Stimulated activated CD4-positive, alpha-beta T cell treated with anti-CD3 and anti-CD28 coated beads, Interleukin-1b, Interleukin-23, amount 100 ng/mL, for 1 hour (primary cell): ENCODE data around the gene CPNE6.

Experiments
- DNase-seq, 2 donors: peaks; one replicate each; pipeline ENCODE4 v3.0.0-alpha.2; 2020; ENCODE audit warnings: low read depth in 2 of 2

CPNE6 gene

GRCh38 chr14:24086193-24086955, 15.0 kb downstream of the CPNE6 start:
- DNase-seq = no peak

DNA sequence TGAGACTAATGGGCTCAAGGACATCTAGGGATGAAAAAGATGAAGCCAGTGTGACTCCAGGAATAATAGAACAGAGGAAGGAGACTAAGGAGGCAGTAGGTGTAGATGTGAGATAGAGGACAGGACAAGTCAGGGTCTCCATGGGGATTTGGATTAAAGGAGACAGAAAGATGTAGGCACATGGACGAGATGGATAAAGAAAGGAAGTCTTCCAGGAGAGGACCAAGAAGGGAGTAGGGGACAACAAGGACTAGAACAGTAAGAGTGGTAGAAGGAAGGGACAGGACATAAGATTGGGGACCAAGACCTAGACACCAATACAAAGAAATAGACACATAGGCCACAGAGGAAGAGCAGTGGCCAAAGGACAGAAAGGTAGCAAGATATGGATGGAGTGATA, 15.6 kb downstream of the CPNE6 start:
- DNase-seq = no peak

- DNase-seq = no peak
Measured at GRCh38 chr14:24088095-24088494, 16.7 kb downstream of the CPNE6 start.

DNA sequence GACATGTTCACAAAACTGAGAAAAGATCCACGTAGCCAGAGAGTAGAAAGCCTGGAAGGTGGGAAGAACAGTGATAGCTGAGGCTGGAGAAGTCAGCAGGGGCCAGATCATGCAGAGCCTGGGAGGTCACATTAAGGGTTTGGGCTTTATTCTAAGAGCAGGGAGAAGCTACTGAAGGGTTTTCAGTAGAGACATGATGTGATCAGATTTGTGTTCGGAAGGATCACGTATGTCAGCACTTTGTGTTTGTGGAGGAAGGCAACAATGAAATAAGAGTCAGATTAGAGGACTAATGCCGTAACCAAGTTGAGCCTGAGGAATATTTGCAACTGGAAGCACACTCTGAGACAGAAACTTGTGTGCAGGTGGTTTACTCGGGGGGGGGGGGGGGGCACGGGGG, 18.5 kb downstream of the CPNE6 start:
- no peak for DNase-seq

- DNase-seq = no peak
Measured at GRCh38 chr14:24092110-24092504, 20.7 kb downstream of the CPNE6 start.

DNA sequence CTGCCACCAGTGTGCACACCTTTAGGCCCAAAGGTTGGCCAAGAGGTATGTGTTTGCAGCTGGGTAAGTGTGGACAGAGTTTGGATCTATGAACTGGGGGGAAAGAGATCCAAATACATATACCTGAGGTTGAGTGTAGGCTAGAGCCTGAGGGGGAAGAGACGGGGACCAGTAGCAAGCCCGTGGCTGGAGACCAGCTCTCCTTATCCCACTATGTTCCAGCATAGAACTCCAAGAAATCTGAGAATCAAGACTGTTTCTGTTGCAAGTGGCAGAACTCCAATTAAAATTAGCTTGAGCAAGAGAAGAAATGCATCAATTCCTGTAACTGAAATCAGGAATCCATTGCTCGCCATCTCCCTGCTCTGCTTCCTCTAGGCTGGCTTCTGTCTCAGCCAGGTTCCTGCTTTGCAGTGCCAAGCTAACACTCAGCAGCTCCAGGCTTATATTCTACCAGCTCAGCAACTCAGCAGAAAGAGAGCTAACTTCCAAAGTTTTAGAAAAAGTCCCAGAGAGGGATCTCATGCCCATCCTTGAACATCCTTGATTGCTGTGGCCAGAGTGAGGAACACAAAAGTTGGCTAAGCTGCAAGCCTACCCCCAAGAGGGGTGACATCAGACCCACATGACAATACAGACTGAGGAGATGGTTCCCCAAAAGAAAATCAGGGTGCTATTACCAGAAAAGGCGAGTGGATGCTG, 21.3 kb downstream of the CPNE6 start:
- no peak for DNase-seq

GRCh38 chr14:24093207-24093900, 22.0 kb downstream of the CPNE6 start:
- no peak for DNase-seq

DNA sequence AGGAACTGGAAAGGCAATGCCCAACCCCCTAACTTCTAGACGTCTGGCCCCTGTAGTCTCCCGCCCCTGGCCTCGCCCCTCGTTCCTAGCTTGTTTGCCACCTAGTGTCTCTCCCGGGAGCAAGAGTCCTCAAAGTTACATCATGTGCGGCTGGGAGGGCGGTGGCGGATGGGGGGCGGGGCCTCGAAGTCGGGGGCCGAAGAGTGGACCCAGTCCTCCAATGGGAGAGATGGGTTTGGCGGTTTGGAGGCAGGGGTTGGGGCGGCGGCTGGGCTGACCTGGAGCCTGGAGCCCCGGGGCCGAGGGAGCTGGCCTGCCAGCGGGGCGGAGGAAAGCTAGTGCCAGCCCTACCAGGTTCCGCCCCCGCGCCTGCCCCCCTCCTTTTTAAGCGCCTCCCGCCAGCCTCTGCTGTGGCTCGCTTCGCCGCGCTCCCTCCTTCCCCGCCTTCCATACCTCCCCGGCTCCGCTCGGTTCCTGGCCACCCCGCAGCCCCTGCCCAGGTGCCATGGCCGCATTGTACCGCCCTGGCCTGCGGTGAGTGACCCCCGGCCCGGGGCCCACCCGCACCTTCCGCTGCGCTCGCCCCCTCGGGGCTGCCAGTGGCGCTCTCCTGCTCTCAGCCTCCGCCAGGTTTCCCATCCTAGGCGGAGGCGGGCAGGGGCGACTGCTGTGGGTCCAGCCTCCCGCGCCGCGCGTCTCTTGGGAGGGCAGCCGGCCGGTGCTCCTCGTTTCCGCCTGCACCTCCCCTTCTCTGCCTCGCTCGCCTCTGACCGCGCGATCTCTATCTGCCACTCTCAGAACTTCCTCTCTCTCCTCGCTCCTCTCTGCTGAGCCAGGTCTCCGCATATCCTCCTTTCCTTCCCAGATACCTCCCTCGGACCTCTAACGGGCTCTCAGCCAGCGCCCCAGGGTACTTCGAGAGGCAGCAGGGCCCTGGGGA, 22.8 kb downstream of the CPNE6 start, which contains the start of gene PCK2:
PCK2 (plus strand) TSS at position 411 of the 940 bp plus-strand sequence; CDS start at position 506, 95 bp downstream.
- DNase-seq = peak in 1 of 2 donors; percentile 82

DNA sequence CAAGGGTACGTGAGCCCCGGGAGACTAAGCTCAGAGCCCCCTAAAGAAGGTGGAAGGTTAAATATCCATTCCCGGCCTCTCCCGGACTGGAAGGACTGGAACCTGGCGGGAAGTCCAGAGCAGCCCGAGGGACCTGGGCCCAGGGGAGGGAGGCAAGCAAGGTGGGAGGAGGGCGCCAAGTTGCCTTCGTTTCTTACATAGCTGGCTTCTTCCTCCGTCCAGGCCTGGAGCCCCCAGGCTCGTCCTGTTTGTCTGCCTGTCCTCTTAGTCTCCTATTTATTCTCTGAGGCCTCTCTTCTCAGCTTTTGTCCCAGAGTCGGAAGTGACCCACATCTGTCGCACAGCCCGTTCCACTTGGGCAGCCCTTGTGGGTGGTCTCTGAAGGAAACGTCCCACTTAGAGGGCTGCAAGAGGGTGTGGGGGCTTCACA, 23.5 kb downstream of the CPNE6 start:
- DNase-seq = no peak

- DNase-seq = peak in 1 of 2 donors; percentile 39
Measured at GRCh38 chr14:24095271-24096068, 24.1 kb downstream of the CPNE6 start.

GRCh38 chr14:24096545-24097181, 25.3 kb downstream of the CPNE6 start:
- DNase-seq = no peak

- no peak for DNase-seq
Measured at GRCh38 chr14:24098229-24098926, 27.0 kb downstream of the CPNE6 start.

- no peak for DNase-seq
Measured at GRCh38 chr14:24098927-24099813, 27.8 kb downstream of the CPNE6 start.

GRCh38 chr14:24100197-24100981, 29.0 kb downstream of the CPNE6 start:
- DNase-seq = no peak

GRCh38 chr14:24100982-24101494, 29.7 kb downstream of the CPNE6 start:
- DNase-seq = no peak

- DNase-seq = no peak
Measured at GRCh38 chr14:24102357-24103048, 31.1 kb downstream of the CPNE6 start.

GRCh38 chr14:24103451-24103850, 32.1 kb downstream of the CPNE6 start:
- no peak for DNase-seq
